B cell (primary cell): ENCODE measurements around the gene SCRN3. TPM values are rescaled to one million over a fixed set of nuclear protein-coding genes. Genes with fewer than 3 reads are reported as not detected.

Experiments used
- ATAC-seq: fragments of 200-7000 bp; cut with Tn5 transposase; one replicate; pipeline ENCODE4 v1.10.0; 2021; ENCODE audit warnings: low read depth, mild to moderate bottlenecking, moderate number of reproducible peaks, moderate library complexity
- CTCF ChIA-PET: fragments of 350-600 bp; sonication (Branson Sonifier 250); formaldehyde crosslinking; loops from one replicate; lab custom pipeline; 2021; ENCODE audit warnings: antibody characterized with exemption, inconsistent platforms; lab: Charles Lee
- POLR2A ChIA-PET: fragments of 350-600 bp; sonication (Branson Sonifier 250); formaldehyde crosslinking; loops from one replicate; lab custom pipeline; 2021; ENCODE audit warnings: antibody characterized with exemption; lab: Charles Lee
- DNase-seq: peaks from one replicate; pipeline ENCODE4 v3.0.0; 2013
- H2AFZ ChIP-seq: 2 replicates; pipeline ENCODE4 v1.6.1; 2012; ENCODE audit warnings: mild to moderate bottlenecking, low read depth, low read length; ENCODE audit not compliant: insufficient read depth, poor library complexity, severe bottlenecking
- H3K27ac ChIP-seq, 2 donors: 1 replicate in 1 of 2; 2 replicates in 1 of 2; pipeline ENCODE4 v1.5.1; 2012 to 2013; ENCODE audit warnings: low read length in 2 of 2, mild to moderate bottlenecking in 2 of 2, moderate library complexity in 1 of 2
- H3K27me3 ChIP-seq, 4 experiments: fragments of 200-600 bp in 1 of 4; sonication (generic) in 1 of 4; replicated peaks in 1 of 4; 1 replicate in 2 of 4; 2 replicates in 2 of 4; pipeline versions ENCODE4 v1.6.1 to v1.7.0; 2013 to 2016; ENCODE audit warnings: low read length in 3 of 4, mild to moderate bottlenecking in 2 of 4, mixed read lengths in 1 of 4, moderate library complexity in 1 of 4; ENCODE audit not compliant: insufficient read depth in 4 of 4, control insufficient read depth in 3 of 4; ENCODE audit errors: control extremely low read depth in 1 of 4
- H3K36me3 ChIP-seq, 2 experiments: replicated peaks in 1 of 2; 1 replicate in 1 of 2; 2 replicates in 1 of 2; pipeline versions ENCODE4 v1.6.1 to v1.7.1; 2013; ENCODE audit warnings: low read length in 1 of 2; ENCODE audit not compliant: insufficient read depth in 2 of 2, control insufficient read depth in 1 of 2; ENCODE audit errors: control extremely low read depth in 1 of 2, extremely low read depth in 1 of 2
- H3K4me1 ChIP-seq, 2 donors: fragments of 200-600 bp in 1 of 2; sonication (generic) in 1 of 2; 1 replicate in 1 of 2; 2 replicates in 1 of 2; pipeline versions ENCODE4 v1.5.1 to v1.6.1; 2013 to 2017; ENCODE audit warnings: low read length in 2 of 2; ENCODE audit not compliant: control insufficient read depth in 2 of 2, insufficient read depth in 2 of 2
- H3K4me2 ChIP-seq: replicated peaks from 2 replicates; pipeline ENCODE3; 2012; ENCODE audit warnings: mild to moderate bottlenecking, low read depth, low read length; ENCODE audit not compliant: poor library complexity, severe bottlenecking
- H3K4me3 ChIP-seq, 5 experiments: fragments of 200-600 bp in 1 of 5; sonication (generic) in 1 of 5; 1 replicate in 3 of 5; 2 replicates in 2 of 5; pipeline versions ENCODE4 v1.5.1 to v1.7.0; 2011 to 2016; ENCODE audit warnings: low read length in 4 of 5, mild to moderate bottlenecking in 4 of 5, low read depth in 2 of 5, control low read depth in 1 of 5, moderate library complexity in 1 of 5; ENCODE audit not compliant: insufficient read depth in 1 of 5; ENCODE audit errors: control extremely low read depth in 1 of 5, extremely low read depth in 1 of 5
- H3K79me2 ChIP-seq: fragments of 200-600 bp; sonication (generic); one replicate; pipeline ENCODE4 v1.6.0; 2016; ENCODE audit warnings: low read length; ENCODE audit not compliant: control insufficient read depth, insufficient read depth
- H3K9ac ChIP-seq: fragments of 200-600 bp; sonication (generic); 2 replicates; pipeline ENCODE4 v1.6.1; 2017; ENCODE audit warnings: mild to moderate bottlenecking, low read length, moderate library complexity
- H3K9me3 ChIP-seq, 3 donors: one replicate each; pipeline versions ENCODE4 v1.6.1 to v1.7.1; 2013; ENCODE audit warnings: low read length in 2 of 3; ENCODE audit not compliant: control insufficient read depth in 2 of 3, insufficient read depth in 1 of 3; ENCODE audit errors: control extremely low read depth in 1 of 3
- H4K20me1 ChIP-seq: 2 replicates; pipeline ENCODE4 v1.6.0; 2012; ENCODE audit warnings: mild to moderate bottlenecking, low read length; ENCODE audit not compliant: insufficient read depth, control insufficient read depth, poor library complexity, severe bottlenecking
- H3K27ac Mint-ChIP-seq: one replicate; pipeline ENCODE4 v1.8.0; 2021; ENCODE audit warnings: mixed read lengths
- H3K27me3 Mint-ChIP-seq: one replicate; pipeline ENCODE4 v1.8.0; 2021; ENCODE audit warnings: mixed read lengths
- H3K4me1 Mint-ChIP-seq: one replicate; pipeline ENCODE4 v1.8.0; 2021; ENCODE audit warnings: mixed read lengths
- H3K4me3 Mint-ChIP-seq: one replicate; pipeline ENCODE4 v1.8.0; 2021; ENCODE audit warnings: mixed read lengths
- H3K9me3 Mint-ChIP-seq: one replicate; pipeline ENCODE4 v1.8.0; 2022; ENCODE audit warnings: mixed read lengths; ENCODE audit not compliant: insufficient read depth
- EZH2 ChIP-seq: IDR thresholded peaks from 2 replicates; pipeline ENCODE4 v1.6.1; 2012; ENCODE audit warnings: borderline replicate concordance, low read depth, mild to moderate bottlenecking, moderate library complexity, low read length; ENCODE audit not compliant: insufficient read depth, poor library complexity, severe bottlenecking
- WGBS: methylation state at CpG from one replicate; pipeline ENCODE4 v1.1.5; 2013; ENCODE audit warnings: missing lambda C conversion rate; ENCODE audit not compliant: insufficient coverage; 5-methylcytosine and 5-hydroxymethylcytosine counted together
- intact Hi-C: fragments of 100-400 bp; cut with micrococcal nuclease; formaldehyde crosslinking; loops from one replicate; pipeline ENCODE4 v1.10.0; 2022
- polyA plus RNA-seq: library from polyadenylated mRNA; depleted of rRNA; stranded (reverse); fragments of >200 nt; gene quantifications from 2 replicates; pipeline ENCODE4 v1.2.3, GENCODE V29; 2012
- total RNA-seq, 2 donors: library from RNA; stranded (reverse); fragments of 120-200 nt in 1 of 2; gene quantifications; 1 replicate in 1 of 2; 2 replicates in 1 of 2; pipeline versions ENCODE4 v1.2.3 to v1.2.4, GENCODE V29; 2013 to 2022
- TF ChIP-seq, protein P1 (sequence below): fragments of 200-600 bp; IDR thresholded peaks from one replicate; pipeline ENCODE4 v1.8.0; 2022; ENCODE audit warnings: antibody characterized with exemption, mild to moderate bottlenecking

The SCRN3 gene
- total and polyA plus RNA-seq, 2 donors (not counting 1 experiment from before 2014, with no cell fraction given) = 9.8 to 21.6 TPM

DNA sequence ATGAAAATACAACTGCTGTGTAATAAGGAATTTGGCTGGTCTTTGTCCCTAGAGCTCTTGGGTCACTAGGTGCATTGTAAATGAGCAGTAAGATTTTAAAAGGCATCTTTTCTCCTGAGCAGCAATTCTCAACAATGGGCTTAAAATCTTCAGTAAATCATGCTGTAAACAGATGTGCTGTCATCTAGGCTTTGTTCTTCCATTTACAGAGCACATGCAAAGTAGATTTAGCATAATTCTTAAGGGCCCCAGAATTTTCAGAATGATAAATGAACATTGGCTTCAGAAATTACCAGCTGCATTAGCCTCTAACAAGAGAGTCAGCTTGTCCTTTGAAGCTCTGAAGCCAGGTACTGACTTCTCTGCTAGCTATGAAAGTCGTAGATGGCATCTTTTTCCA lies 26.8 kb upstream of the SCRN3 start:
- peaks cover 2% of the 10 kb centered on the region for H4K20me1 ChIP-seq
- Mint-ChIP-seq H3K27me3 (no peaks in the 10 kb centered on the region), H3K9me3 (peaks cover 9% of the 10 kb centered on the region), H3K4me3 (no peak overlapping the region), H3K4me1 (no peaks in the 10 kb centered on the region), H3K27ac (no peak overlapping the region)
- intact Hi-C loops = no loop called here
- ATAC-seq (no peak), DNase-seq (no peak)
- H3K4me3 ChIP-seq = no peak overlapping the region
- H3K79me2 ChIP-seq = peaks cover 5% of the 10 kb centered on the region
- no peaks in the 10 kb centered on the region for H3K4me1 ChIP-seq
- peaks cover 16 to 68% of the 10 kb centered on the region in 2 experiments for H3K36me3 ChIP-seq
- H3K4me2 ChIP-seq = no peak overlapping the region
- CTCF ChIA-PET = interaction anchor here (1.4 kb wide), 1 partner anchor 10 kb away, joined by 6 read pairs; no protein-coding TSS in a partner anchor
- no peak overlapping the region for H3K27ac ChIP-seq
- no CpG with 5 or more reads among the region's 1 CpG for WGBS
- H3K9me3 ChIP-seq = peaks cover 0 to 17% (median 16%) of the 10 kb centered on the region in 3 donors
- POLR2A ChIA-PET = no interaction called here
- no peaks in the 10 kb centered on the region for H3K27me3 ChIP-seq
- TF ChIP-seq, protein P1, sequence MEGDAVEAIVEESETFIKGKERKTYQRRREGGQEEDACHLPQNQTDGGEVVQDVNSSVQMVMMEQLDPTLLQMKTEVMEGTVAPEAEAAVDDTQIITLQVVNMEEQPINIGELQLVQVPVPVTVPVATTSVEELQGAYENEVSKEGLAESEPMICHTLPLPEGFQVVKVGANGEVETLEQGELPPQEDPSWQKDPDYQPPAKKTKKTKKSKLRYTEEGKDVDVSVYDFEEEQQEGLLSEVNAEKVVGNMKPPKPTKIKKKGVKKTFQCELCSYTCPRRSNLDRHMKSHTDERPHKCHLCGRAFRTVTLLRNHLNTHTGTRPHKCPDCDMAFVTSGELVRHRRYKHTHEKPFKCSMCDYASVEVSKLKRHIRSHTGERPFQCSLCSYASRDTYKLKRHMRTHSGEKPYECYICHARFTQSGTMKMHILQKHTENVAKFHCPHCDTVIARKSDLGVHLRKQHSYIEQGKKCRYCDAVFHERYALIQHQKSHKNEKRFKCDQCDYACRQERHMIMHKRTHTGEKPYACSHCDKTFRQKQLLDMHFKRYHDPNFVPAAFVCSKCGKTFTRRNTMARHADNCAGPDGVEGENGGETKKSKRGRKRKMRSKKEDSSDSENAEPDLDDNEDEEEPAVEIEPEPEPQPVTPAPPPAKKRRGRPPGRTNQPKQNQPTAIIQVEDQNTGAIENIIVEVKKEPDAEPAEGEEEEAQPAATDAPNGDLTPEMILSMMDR = no peak
- no peak for TF ChIP-seq EZH2
- no peak overlapping the region for H2AFZ ChIP-seq
- no peak overlapping the region for H3K9ac ChIP-seq

DNA sequence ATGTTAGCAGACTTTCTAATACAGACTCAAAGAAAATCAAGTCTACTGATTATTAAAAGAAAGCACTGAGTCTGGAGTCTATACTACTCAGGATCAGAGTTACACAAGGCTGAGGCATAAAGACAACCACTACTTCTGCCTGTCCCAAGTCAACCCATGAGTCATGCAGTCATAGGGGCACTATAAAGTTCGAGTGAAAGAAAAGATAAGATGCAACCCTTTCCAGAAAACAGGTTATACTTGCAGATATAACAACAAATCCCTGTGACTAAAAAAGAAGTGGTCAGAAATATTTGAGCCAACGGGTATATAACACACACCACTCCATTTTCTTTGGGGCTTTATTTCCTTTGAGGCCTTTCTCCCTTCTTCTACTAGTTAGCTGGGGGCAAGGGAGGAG lies 18.6 kb upstream of the SCRN3 start:
- H3K79me2 ChIP-seq = peaks cover 9% of the 10 kb centered on the region
- no peaks in the 10 kb centered on the region for H3K9me3 ChIP-seq
- H3K9ac ChIP-seq = no peak overlapping the region
- Mint-ChIP-seq H3K27ac (no peak overlapping the region), H3K4me3 (no peak overlapping the region), H3K9me3 (no peaks in the 10 kb centered on the region), H3K27me3 (no peaks in the 10 kb centered on the region), H3K4me1 (no peaks in the 10 kb centered on the region)
- WGBS = no CpG with 5 or more reads among the region's 2 CpGs
- ATAC-seq (no peak), DNase-seq (no peak)
- no peak overlapping the region for H2AFZ ChIP-seq
- H4K20me1 ChIP-seq = peaks cover 22% of the 10 kb centered on the region
- H3K4me3 ChIP-seq = no peak overlapping the region
- intact Hi-C loops = no loop called here
- TF ChIP-seq EZH2 = no peak
- TF ChIP-seq, protein P1 = no peak
- peaks cover 10 to 83% of the 10 kb centered on the region in 2 experiments for H3K36me3 ChIP-seq
- no peak overlapping the region for H3K27ac ChIP-seq
- POLR2A ChIA-PET = interaction anchor here (0.6 kb wide), 1 partner anchor 10 kb away, joined by 4 read pairs; no protein-coding TSS in a partner anchor
- no peak overlapping the region for H3K4me2 ChIP-seq
- no peaks in the 10 kb centered on the region for H3K27me3 ChIP-seq
- CTCF ChIA-PET = interaction anchor here (1.6 kb wide), 1 partner anchor 35 kb away, joined by 4 read pairs; no protein-coding TSS in a partner anchor
- H3K4me1 ChIP-seq = no peaks in the 10 kb centered on the region
